Endodermal cell (in vitro differentiated cells): ENCODE measurements around the gene VCPKMT. TPM values are rescaled to one million over a fixed set of nuclear protein-coding genes. Genes with fewer than 3 reads are reported as not detected.

ENCODE experiments used
- DNase-seq: peaks from one replicate; pipeline ENCODE4 v3.0.0-alpha.2; 2017
- H3K27ac ChIP-seq: 2 replicates; pipeline ENCODE4 v1.5.1; 2013; ENCODE audit warnings: mild to moderate bottlenecking, low read depth, low read length, moderate library complexity
- H3K27me3 ChIP-seq: 2 replicates; pipeline ENCODE4 v1.6.1; 2013; ENCODE audit warnings: mild to moderate bottlenecking, low read length, moderate library complexity; ENCODE audit not compliant: insufficient read depth, control insufficient read depth, poor library complexity, severe bottlenecking
- H3K36me3 ChIP-seq: 2 replicates; pipeline ENCODE4 v1.7.0; 2013; ENCODE audit warnings: mild to moderate bottlenecking, low read length, moderate library complexity; ENCODE audit not compliant: control insufficient read depth, insufficient read depth
- H3K4me1 ChIP-seq: one replicate; pipeline ENCODE4 v1.7.0; 2013; ENCODE audit warnings: low read length; ENCODE audit not compliant: control insufficient read depth, insufficient read depth
- H3K4me3 ChIP-seq: 2 replicates; pipeline ENCODE4 v1.5.1; 2013; ENCODE audit warnings: mild to moderate bottlenecking, low read length, moderate library complexity
- H3K9ac ChIP-seq: 2 replicates; pipeline ENCODE4 v1.6.1; 2013; ENCODE audit warnings: mild to moderate bottlenecking, low read length, moderate library complexity; ENCODE audit not compliant: poor library complexity, severe bottlenecking; ENCODE audit errors: extremely low read depth
- H3K9me3 ChIP-seq: 2 replicates; pipeline ENCODE4 v1.6.1; 2013; ENCODE audit warnings: mild to moderate bottlenecking, low read length, moderate library complexity; ENCODE audit not compliant: control insufficient read depth
- H3K27ac Mint-ChIP-seq: 2 replicates; pipeline ENCODE4 v1.8.0; 2020; ENCODE audit warnings: mixed read lengths
- H3K27me3 Mint-ChIP-seq: 2 replicates; pipeline ENCODE4 v1.8.0; 2021; ENCODE audit warnings: mild to moderate bottlenecking, mixed read lengths; ENCODE audit not compliant: insufficient read depth
- H3K36me3 Mint-ChIP-seq: 2 replicates; pipeline ENCODE4 v1.8.0; 2020; ENCODE audit warnings: low read depth, mixed read lengths
- H3K4me1 Mint-ChIP-seq: 2 replicates; pipeline ENCODE4 v1.8.0; 2020; ENCODE audit warnings: mixed read lengths
- H3K4me3 Mint-ChIP-seq: 2 replicates; pipeline ENCODE4 v1.8.0; 2020; ENCODE audit warnings: mild to moderate bottlenecking, moderate library complexity, mixed read lengths
- H3K9me3 Mint-ChIP-seq: 2 replicates; pipeline ENCODE4 v1.8.0; 2020; ENCODE audit warnings: mild to moderate bottlenecking, mixed read lengths
- WGBS, 2 experiments: methylation state at CpG; one replicate each; pipeline versions ENCODE4 v1.1.5 to v1.1.7; 2013; ENCODE audit warnings: missing lambda C conversion rate in 2 of 2, mixed read lengths in 1 of 2; ENCODE audit not compliant: insufficient coverage in 1 of 2, insufficient read length in 1 of 2; 5-methylcytosine and 5-hydroxymethylcytosine counted together
- total RNA-seq, 2 donors: library from RNA; stranded (reverse); fragmentation: NEBNext Ultra II Directional in 1 of 2; extraction: Animal tissue kit (Norgen Biotek cat#: 25700) in 1 of 2; gene quantifications; 2 replicates in 1 of 2; 3 replicates in 1 of 2; pipeline ENCODE4 v1.2.1, GENCODE V29; 2021
- TF ChIP-seq, protein P1 (sequence below): fragments of 200-600 bp; sonication (generic); conservative IDR thresholded peaks from 2 replicates; pipeline ENCODE4 v1.5.0; 2021; ENCODE audit warnings: antibody characterized with exemption, mild to moderate bottlenecking

VCPKMT gene
- total RNA-seq, 2 donors from 2014 or later = 9.6 to 13.4 TPM

DNA sequence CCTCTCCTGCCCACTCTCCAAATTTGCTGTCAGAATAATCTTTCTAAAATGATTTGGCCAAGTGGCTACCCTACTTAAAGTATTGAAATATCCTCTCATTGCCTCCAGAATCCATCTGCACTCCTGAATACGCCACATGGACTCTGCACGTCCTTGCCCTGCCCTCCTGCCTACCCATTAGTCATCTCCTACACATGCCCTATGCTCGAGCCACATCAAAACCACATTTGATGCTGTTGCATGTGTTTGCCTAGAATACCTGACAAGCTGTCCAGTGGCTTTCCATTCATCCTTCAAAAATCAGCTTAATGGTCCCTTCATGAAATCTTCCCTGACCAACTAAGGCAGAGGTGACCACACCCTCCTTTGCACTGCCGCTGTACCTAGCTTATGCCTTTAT lies 17.0 kb downstream of the VCPKMT start:
- Mint-ChIP-seq H3K36me3 (peaks cover 4% of the 10 kb centered on the region), H3K4me3 (no peak overlapping the region), H3K9me3 (no peaks in the 10 kb centered on the region), H3K27ac (no peak overlapping the region), H3K27me3 (no peaks in the 10 kb centered on the region), H3K4me1 (no peaks in the 10 kb centered on the region)
- no peak overlapping the region for H3K4me3 ChIP-seq
- no peak overlapping the region for H3K9ac ChIP-seq
- no peaks in the 10 kb centered on the region for H3K4me1 ChIP-seq
- no peaks in the 10 kb centered on the region for H3K9me3 ChIP-seq
- no peaks in the 10 kb centered on the region for H3K27me3 ChIP-seq
- H3K27ac ChIP-seq = no peak overlapping the region
- DNase-seq = no peak
- H3K36me3 ChIP-seq = no peaks in the 10 kb centered on the region
- TF ChIP-seq, protein P1, sequence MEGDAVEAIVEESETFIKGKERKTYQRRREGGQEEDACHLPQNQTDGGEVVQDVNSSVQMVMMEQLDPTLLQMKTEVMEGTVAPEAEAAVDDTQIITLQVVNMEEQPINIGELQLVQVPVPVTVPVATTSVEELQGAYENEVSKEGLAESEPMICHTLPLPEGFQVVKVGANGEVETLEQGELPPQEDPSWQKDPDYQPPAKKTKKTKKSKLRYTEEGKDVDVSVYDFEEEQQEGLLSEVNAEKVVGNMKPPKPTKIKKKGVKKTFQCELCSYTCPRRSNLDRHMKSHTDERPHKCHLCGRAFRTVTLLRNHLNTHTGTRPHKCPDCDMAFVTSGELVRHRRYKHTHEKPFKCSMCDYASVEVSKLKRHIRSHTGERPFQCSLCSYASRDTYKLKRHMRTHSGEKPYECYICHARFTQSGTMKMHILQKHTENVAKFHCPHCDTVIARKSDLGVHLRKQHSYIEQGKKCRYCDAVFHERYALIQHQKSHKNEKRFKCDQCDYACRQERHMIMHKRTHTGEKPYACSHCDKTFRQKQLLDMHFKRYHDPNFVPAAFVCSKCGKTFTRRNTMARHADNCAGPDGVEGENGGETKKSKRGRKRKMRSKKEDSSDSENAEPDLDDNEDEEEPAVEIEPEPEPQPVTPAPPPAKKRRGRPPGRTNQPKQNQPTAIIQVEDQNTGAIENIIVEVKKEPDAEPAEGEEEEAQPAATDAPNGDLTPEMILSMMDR = no peak
- WGBS, 2 experiments = 91 to 97% methylated on average over 4 of the region's 4 CpGs

DNA sequence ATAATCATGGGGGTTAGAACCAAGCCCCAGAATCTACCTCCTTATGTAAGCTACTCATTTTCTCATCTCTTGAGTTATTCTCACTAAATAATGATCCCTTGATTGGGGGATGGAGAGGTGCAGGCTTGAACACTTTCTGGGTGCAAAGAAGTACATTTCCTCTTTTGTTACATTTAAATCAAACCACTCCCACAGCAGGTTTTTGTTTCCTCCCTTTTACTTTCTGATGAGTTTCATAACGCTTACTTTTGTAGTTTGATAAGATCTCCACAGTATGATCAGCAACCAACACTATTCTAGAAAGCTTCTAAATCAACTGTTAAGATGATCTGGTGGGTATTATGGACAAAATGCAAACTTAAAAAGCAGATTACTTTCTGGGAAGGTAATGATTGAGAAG lies 20.5 kb downstream of the VCPKMT start:
- DNase-seq = no peak
- Histone ChIP-seq H3K4me3 (no peak overlapping the region), H3K9me3 (no peaks in the 10 kb centered on the region), H3K4me1 (no peaks in the 10 kb centered on the region), H3K36me3 (no peaks in the 10 kb centered on the region), H3K27ac (no peak overlapping the region), H3K27me3 (no peaks in the 10 kb centered on the region), H3K9ac (no peak overlapping the region)
- Mint-ChIP-seq H3K27me3 (no peaks in the 10 kb centered on the region), H3K4me1 (no peaks in the 10 kb centered on the region), H3K9me3 (no peaks in the 10 kb centered on the region), H3K27ac (no peak overlapping the region), H3K4me3 (no peak overlapping the region), H3K36me3 (peaks cover 4% of the 10 kb centered on the region)
- 88% methylated on average over 1 of the region's 1 CpG; no CpG with 5 or more reads in 1 of the 2 experiments for WGBS, 2 experiments
- TF ChIP-seq, protein P1 = no peak

DNA sequence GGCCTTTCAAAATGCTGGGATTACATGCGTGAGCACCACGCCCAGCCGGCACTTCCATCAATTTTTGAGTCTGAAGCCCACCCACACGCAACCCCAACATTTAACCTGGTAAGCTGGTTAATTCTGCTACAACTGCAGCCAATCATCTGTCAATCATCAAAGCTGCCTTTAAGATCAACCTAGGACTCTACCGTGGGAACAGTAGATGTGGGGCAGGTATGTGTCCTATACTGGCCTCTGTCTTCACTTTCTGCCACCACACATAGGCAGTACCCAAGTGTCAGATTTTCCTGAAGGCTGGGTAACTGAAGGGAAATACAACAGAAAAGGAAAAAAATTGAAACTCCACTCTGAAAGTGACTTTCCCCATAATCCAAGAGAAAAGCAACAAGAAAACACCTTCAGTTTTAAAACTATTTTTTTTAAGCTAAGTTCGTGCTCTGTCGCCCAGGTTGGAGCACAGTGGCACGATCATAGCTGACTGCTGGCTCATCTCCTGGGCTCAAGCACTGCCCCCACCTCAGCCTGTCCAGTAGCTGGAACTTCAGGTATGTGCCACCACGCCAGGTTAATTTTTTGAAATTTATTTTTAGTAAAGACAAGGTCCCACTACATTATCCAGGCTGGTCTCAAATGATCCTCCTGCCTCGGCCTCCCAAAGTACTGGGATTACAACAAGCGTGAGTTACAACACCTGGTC lies 22.2 kb downstream of the VCPKMT start:
- Mint-ChIP-seq H3K27me3 (no peaks in the 10 kb centered on the region), H3K9me3 (no peaks in the 10 kb centered on the region), H3K4me3 (no peak overlapping the region), H3K36me3 (peaks cover 4% of the 10 kb centered on the region), H3K4me1 (no peaks in the 10 kb centered on the region), H3K27ac (no peak overlapping the region)
- H3K4me3 ChIP-seq = no peak overlapping the region
- H3K27me3 ChIP-seq = no peaks in the 10 kb centered on the region
- TF ChIP-seq, protein P1 = no peak
- no peaks in the 10 kb centered on the region for H3K9me3 ChIP-seq
- 90% methylated on average over 8 to 11 of the region's 11 CpGs for WGBS, 2 experiments
- H3K9ac ChIP-seq = no peak overlapping the region
- no peak overlapping the region for H3K27ac ChIP-seq
- DNase-seq = no peak
- H3K4me1 ChIP-seq = no peaks in the 10 kb centered on the region
- H3K36me3 ChIP-seq = no peaks in the 10 kb centered on the region
